ENCODE results near the gene PYGM.
A peak's percentile ranks its signal among the peaks of the same experiment; 100 is the strongest.

Gene PYGM

GRCh38 chr11:64762277-64762673 lies 2.5 kb upstream of the PYGM start:
- Mint-ChIP-seq H3K27me3 (no peaks in the 10 kb centered on the region), H3K9me3 (no peaks in the 10 kb centered on the region), H3K27ac (ENCODE audit: low read depth) (peak overlapping the region; percentile 89), H3K4me3 (peak overlapping the region; percentile 76), H3K36me3 (ENCODE audit: insufficient read depth) (peaks cover 74% of the 10 kb centered on the region), H3K4me1 (peaks cover 72% of the 10 kb centered on the region)
- DNase-seq (ENCODE audit: low spot score in 2 of 2) (no peak), ATAC-seq (replicated peaks; ENCODE audit: extremely low read depth, poor library complexity, severe bottlenecking) (no peak)

DNA sequence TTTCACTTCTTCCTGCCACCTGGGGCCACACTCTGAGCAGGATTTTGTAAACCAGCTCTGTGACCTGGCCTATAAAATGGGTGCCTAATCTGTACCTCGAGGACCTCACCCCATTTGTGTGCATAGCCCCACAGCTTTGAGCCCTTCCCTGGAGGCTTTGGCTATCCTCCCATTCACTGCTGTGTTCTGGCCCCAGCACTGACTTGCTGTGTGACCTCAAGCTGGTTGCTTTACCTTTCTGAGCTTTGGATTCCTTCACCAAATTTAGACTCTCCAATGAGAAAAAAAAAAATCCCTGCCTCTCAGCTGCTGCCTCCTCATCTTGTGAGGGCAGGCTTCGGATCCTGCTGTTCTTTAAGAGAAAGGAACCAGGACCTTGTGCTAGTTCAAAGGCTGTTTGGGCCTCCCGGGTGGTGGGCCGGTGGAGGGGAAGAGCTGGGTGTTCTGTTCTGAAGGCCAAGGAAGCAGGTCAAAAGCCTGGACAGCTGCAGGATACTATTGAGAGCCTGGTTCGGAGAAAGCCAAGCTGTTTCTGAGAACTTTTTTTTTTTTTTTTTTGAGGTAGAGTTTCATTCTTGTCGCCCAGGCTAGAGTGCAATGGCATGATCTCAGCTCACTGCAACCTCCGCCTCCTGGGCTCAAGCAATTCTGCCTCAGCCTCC lies 1.1 kb upstream of the PYGM start:
- no peaks in the 10 kb centered on the region for H3K9me3 Mint-ChIP-seq
- DNase-seq (ENCODE audit: low spot score in 2 of 2), result no peak
- H3K4me3 Mint-ChIP-seq, result peak overlapping the region; percentile 76
- peaks cover 67% of the 10 kb centered on the region for H3K36me3 Mint-ChIP-seq (ENCODE audit: insufficient read depth)
- H3K4me1 Mint-ChIP-seq, result peaks cover 62% of the 10 kb centered on the region
- H3K27ac Mint-ChIP-seq (ENCODE audit: low read depth), result peak overlapping the region; percentile 78
- H3K27me3 Mint-ChIP-seq, result no peaks in the 10 kb centered on the region
- ATAC-seq (replicated peaks; ENCODE audit: extremely low read depth, poor library complexity, severe bottlenecking), result no peak

GRCh38 chr11:64759131-64759721 lies 548 bp downstream of the PYGM start:
- no peaks in the 10 kb centered on the region for H3K9me3 Mint-ChIP-seq
- no peak for DNase-seq (ENCODE audit: low spot score in 2 of 2)
- peaks cover 53% of the 10 kb centered on the region for H3K36me3 Mint-ChIP-seq (ENCODE audit: insufficient read depth)
- no peaks in the 10 kb centered on the region for H3K27me3 Mint-ChIP-seq
- peak overlapping the region; percentile 27 for H3K4me3 Mint-ChIP-seq
- H3K27ac Mint-ChIP-seq (ENCODE audit: low read depth), result peak overlapping the region; percentile 79
- no peak for ATAC-seq (replicated peaks; ENCODE audit: extremely low read depth, poor library complexity, severe bottlenecking)
- peaks cover 46% of the 10 kb centered on the region for H3K4me1 Mint-ChIP-seq

DNA sequence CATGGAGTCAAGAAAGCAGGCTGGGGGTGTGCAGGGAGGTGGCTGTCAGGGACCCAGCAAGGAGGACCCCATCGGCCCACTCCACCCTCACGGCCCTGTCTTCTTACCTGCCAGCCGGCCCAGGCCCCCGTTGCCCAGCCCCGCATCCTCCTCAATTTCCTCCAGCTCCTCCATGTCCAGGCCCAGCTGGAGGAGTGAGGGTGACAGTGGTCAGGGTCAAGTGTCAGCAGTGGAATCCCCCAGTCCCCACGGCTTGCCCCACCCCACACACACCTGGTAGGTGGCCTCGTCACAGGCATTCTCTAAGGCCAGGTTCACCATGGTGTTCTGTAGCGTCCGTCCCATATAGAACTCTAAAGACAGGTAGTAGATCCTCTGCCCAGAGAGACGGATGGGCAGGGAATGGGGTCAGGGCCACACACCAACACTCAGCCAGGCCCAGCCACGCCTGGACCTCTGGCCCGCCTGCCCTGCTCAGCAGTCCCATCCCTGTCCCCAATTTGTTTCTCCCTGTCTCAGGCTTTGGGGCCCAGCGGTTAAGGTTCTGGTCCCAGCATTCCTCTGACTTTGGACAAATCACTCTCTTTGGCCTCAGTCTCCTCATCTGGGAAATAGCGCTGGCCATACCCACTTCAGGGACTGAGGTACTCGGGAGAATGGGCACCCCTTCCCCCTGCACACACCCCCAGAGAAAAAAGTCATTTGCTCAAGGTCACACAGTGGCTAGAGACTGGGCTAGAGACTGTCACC lies 1.3 kb downstream of the PYGM start:
- Mint-ChIP-seq H3K9me3 (no peaks in the 10 kb centered on the region), H3K27ac (ENCODE audit: low read depth) (peak overlapping the region; percentile 32), H3K36me3 (ENCODE audit: insufficient read depth) (peaks cover 48% of the 10 kb centered on the region), H3K4me3 (no peak overlapping the region), H3K4me1 (peaks cover 38% of the 10 kb centered on the region), H3K27me3 (no peaks in the 10 kb centered on the region)
- ATAC-seq (replicated peaks; ENCODE audit: extremely low read depth, poor library complexity, severe bottlenecking) (no peak), DNase-seq (ENCODE audit: low spot score in 2 of 2) (no peak)

DNA sequence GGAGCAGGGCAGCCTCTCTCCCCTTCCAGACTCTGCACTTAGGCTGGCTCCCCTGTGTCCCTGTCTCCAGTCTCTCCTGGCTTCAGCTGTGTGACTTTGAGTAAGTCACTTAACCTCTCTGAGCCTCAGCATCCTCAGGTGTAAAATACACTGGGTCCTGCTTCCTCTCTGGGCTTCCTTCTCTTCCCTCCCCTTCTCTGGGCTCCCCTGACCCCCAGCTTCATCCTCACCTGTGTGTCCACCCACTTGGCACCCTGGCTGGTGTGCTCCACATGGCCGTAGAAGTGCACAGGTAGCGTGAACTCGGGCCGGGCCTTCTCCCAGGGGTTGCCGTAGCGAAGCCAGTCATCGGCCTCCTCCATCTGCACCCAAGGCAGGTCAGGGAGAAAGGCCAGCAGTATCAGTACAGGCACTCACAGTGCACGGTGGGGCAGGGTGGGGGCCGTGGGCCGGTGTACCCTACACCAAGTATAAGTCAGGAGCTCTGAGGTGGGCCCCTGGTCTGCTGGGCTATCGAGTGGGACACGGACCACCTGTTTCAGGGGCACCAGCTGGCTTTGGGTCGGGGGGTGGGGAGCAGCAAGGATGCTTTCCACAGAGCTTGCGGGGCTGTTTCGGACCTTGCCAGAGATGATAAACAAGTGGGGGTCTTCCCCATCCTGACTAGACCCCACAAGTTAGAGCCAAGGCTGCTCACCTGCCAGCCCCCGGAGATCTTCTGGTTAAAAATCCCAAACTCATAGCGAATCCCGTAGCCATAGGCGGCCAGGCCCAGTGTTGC lies 2.0 kb downstream of the PYGM start:
- Mint-ChIP-seq H3K27me3 (no peaks in the 10 kb centered on the region), H3K27ac (ENCODE audit: low read depth) (peak overlapping the region; percentile 79), H3K4me3 (no peak overlapping the region), H3K9me3 (no peaks in the 10 kb centered on the region), H3K36me3 (ENCODE audit: insufficient read depth) (peaks cover 46% of the 10 kb centered on the region), H3K4me1 (peaks cover 31% of the 10 kb centered on the region)
- DNase-seq (ENCODE audit: low spot score in 2 of 2), result no peak
- no peak for ATAC-seq (replicated peaks; ENCODE audit: extremely low read depth, poor library complexity, severe bottlenecking)

DNA sequence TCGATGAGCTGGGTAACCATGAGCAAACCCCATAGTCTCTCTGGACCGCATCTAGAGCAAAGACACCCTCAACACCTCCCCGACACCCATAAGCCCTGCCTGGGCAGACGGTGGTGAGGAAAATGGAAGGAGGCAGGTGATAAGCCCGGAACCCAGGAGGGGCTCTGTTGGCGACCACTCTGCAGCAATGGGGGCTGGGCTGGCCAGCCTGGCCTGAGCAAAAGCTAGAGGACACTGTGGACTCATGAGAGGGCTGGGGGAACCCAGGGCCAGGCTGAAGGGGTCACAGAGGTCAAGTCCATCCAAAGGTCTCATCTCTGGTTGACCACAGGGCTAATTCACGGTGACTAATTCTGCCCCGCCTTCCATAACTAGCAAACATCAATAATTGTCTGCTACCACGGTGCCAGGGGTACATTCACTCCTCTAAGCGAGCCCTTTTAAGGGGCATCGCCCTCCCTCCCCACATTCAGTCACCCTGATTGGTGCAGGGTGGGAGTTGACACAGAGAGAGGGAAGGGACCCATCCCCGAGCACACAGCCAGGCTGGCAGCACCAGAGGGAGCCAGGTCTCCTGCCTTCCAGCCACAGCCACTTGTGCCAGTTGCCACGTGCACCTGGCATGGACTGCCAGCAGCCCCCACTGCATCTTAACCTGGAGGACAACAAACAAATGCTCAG lies 4.0 kb downstream of the PYGM start:
- peaks cover 32% of the 10 kb centered on the region for H3K36me3 Mint-ChIP-seq (ENCODE audit: insufficient read depth)
- H3K4me1 Mint-ChIP-seq, result peaks cover 20% of the 10 kb centered on the region
- ATAC-seq (replicated peaks; ENCODE audit: extremely low read depth, poor library complexity, severe bottlenecking) (no peak), DNase-seq (ENCODE audit: low spot score in 2 of 2) (no peak)
- H3K9me3 Mint-ChIP-seq, result no peaks in the 10 kb centered on the region
- no peaks in the 10 kb centered on the region for H3K27me3 Mint-ChIP-seq
- H3K4me3 Mint-ChIP-seq, result no peak overlapping the region
- peak overlapping the region; percentile 13 for H3K27ac Mint-ChIP-seq (ENCODE audit: low read depth)

DNA sequence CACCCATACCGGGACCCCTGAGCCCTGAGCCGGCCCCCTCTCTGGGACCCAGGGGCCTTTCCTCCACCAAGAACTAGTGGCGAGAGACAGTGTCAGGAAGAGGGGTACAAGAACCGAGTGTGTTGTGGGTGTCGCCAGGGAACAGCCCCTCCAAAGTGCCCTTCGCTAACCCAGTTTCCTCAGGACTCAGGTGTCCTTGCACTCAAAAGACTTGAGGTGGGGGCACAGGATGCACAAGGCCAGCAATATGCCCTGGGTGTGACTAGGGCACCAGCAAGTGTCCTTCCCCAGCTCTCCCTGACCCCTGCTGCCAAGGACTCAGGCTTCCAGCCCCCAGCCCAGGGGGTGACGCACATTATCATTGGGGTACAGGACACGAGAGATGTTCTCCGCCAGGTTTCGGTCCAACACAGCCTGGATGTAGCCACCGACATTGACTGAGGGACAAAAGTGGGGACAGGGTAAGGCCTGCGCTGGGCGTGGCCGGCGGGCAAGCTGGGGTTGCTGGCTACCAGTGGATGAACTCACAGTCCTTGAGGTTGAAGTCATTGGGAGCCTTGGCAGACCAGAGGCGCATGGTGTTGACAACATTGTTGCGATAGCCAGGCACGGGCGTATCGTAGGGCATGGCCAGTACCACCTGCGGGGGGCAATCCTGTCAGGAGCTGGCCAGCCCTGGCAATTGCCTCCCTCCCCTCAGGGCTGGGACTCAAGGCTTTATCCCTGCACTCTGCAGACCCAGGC lies 4.7 kb downstream of the PYGM start:
- Mint-ChIP-seq H3K36me3 (ENCODE audit: insufficient read depth) (peaks cover 32% of the 10 kb centered on the region), H3K4me1 (peaks cover 20% of the 10 kb centered on the region), H3K4me3 (no peak overlapping the region), H3K9me3 (no peaks in the 10 kb centered on the region), H3K27me3 (no peaks in the 10 kb centered on the region), H3K27ac (ENCODE audit: low read depth) (peak overlapping the region; percentile 49)
- ATAC-seq (replicated peaks; ENCODE audit: extremely low read depth, poor library complexity, severe bottlenecking) (no peak), DNase-seq (ENCODE audit: low spot score in 2 of 2) (no peak)

DNA sequence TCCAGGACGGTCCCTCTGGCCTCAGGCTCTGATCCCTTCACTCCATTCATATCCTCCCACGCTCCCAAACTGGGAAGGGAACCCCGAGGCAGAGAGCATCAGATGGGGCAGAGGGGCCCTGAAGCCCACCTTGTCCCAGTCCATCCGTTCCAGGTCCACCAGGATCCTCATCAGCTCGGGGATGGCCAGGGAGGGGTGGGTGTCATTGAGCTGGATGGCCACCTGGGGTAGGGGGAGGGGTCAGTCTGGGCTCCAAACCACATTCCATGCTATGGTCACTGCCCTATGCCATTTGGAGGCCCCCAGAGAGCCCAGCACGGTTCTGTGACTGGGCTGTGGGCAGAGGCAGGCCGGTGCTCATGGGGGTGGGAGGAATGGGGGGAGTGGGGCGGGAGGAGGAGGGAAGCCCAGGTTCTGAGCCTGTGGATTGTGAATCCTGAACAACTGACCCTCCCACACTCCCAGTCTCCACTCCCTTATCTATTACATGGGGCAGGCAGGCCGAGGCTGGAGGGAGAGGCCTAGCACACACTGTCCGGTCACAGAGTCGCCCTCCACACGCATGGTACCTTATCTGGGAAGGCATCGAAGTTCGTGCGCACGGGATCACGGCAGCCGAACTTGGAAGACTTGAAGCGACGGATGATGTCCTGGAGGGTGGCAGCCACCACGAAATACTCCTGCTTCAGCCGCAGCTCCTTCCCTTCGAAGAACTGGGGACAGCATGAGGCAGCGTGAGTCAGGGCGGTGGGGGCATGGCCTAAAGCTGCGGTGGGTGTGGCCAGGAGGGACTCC lies 5.5 kb downstream of the PYGM start:
- Mint-ChIP-seq H3K4me3 (no peak overlapping the region), H3K27me3 (no peaks in the 10 kb centered on the region), H3K4me1 (peaks cover 13% of the 10 kb centered on the region), H3K9me3 (no peaks in the 10 kb centered on the region), H3K36me3 (ENCODE audit: insufficient read depth) (peaks cover 25% of the 10 kb centered on the region), H3K27ac (ENCODE audit: low read depth) (peak overlapping the region; percentile 49)
- ATAC-seq (replicated peaks; ENCODE audit: extremely low read depth, poor library complexity, severe bottlenecking), result no peak
- DNase-seq (ENCODE audit: low spot score in 2 of 2), result no peak

DNA sequence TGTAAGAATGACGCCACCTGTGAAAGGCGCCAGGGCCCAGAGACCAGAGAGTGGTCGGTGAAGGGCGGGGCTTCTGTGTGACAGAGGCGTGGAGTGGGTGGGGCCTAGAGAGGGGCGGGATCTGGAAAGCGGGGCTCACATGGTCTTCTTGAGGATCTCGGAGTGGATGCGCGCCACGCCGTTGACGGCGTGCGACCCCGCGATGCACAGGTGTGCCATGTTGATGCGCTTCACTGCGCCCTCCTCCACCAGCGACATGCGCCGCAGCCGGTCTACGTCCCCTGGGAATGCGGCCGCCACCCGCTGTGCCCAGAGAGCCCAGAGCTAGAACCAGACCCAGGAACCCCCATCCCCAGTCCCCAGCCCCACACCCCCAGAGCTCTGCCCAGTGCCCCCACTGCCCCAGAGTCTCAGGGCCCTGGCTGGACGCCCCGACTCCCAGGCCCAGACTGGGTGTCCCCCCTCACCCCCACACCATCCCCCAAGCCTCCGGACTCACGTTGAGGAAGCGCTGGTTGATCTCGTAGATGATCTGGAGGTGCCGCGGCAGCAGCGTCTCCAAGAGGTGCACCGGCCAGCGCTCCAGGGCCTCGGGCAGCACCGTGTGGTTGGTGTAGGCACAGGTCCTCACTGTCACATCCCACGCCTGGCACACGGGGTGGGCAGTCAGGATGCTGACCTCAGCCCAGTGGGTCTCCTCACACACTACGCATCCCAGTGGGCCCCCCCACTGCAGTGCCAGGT lies 6.2 kb downstream of the PYGM start:
- H3K27ac Mint-ChIP-seq (ENCODE audit: low read depth), result no peak overlapping the region
- no peaks in the 10 kb centered on the region for H3K9me3 Mint-ChIP-seq
- no peaks in the 10 kb centered on the region for H3K27me3 Mint-ChIP-seq
- H3K4me3 Mint-ChIP-seq, result no peak overlapping the region
- DNase-seq (ENCODE audit: low spot score in 2 of 2), result no peak
- H3K36me3 Mint-ChIP-seq (ENCODE audit: insufficient read depth), result peaks cover 23% of the 10 kb centered on the region
- no peak for ATAC-seq (replicated peaks; ENCODE audit: extremely low read depth, poor library complexity, severe bottlenecking)
- peaks cover 13% of the 10 kb centered on the region for H3K4me1 Mint-ChIP-seq

- no peaks in the 10 kb centered on the region for H3K9me3 Mint-ChIP-seq
- no peak overlapping the region for H3K4me3 Mint-ChIP-seq
- DNase-seq (ENCODE audit: low spot score in 2 of 2), result no peak
- H3K36me3 Mint-ChIP-seq (ENCODE audit: insufficient read depth), result peaks cover 24% of the 10 kb centered on the region
- H3K4me1 Mint-ChIP-seq, result peaks cover 17% of the 10 kb centered on the region
- no peak for ATAC-seq (replicated peaks; ENCODE audit: extremely low read depth, poor library complexity, severe bottlenecking)
- no peaks in the 10 kb centered on the region for H3K27me3 Mint-ChIP-seq
- H3K27ac Mint-ChIP-seq (ENCODE audit: low read depth), result no peak overlapping the region
Measured at GRCh38 chr11:64753019-64753379, 6.8 kb downstream of the PYGM start.

Data from central memory CD8-positive, alpha-beta T cell (primary cell).